C4-2B (cell line): Measurements from ENCODE around the gene XXYLT1.

Experiments used
- CTCF ChIP-seq: fragments of 450-650 bp; conservative IDR thresholded peaks from 2 replicates; pipeline ENCODE4 v1.5.1; 2017; ENCODE audit warnings: mild to moderate bottlenecking
- ZFX ChIP-seq: fragments of 450-650 bp; IDR thresholded peaks from 2 replicates; pipeline ENCODE4 v1.6.1; 2017

- no peak for TF ChIP-seq CTCF
- TF ChIP-seq ZFX, result no peak
Measured at GRCh38 chr3:195284842-195285241, 13.9 kb upstream of the XXYLT1 start.
